Measurements from ENCODE around the gene LGALSL. TPM values are rescaled to one million over a fixed set of nuclear protein-coding genes. Genes with fewer than 3 reads are reported as not detected.

Gene LGALSL
- total RNA-seq, 1 experiment from 2014 or later: 14.2 TPM

DNA sequence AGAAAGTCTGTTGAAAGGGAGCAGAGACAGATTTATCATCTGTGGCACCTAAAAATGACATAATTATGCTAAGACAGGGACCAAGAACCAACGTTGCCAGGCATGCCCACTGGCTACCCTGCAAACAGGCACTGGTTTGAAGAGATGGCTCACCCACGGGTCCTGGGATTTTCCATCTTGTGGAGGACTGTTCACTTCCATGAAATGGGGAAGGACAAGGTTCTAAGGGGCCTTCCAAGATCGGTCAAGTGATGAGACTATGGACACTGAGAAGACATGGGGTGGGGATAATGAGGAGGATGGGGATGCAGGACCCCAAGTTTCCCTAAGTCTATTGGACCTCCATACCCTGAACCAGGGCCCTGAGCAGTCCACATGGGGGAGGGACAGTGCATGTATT is 18.9 kb downstream of the LGALSL start:
- DNase-seq (ENCODE audit: low read depth, low spot score): no peak
- Histone ChIP-seq H3K9ac (ENCODE audit: low read length) (no peak overlapping the region), H3K4me2 (ENCODE audit: low read length) (no peak overlapping the region), H3K27ac (ENCODE audit: low read depth, low read length) (no peak overlapping the region), H3K27me3 (ENCODE audit: insufficient read depth, low read length) (no peaks in the 10 kb centered on the region), H4K20me1 (ENCODE audit: insufficient read depth) (no peaks in the 10 kb centered on the region), H3K4me3 (replicated peaks in 1 of 2; ENCODE audit: low read depth in 1 of 2, low read length in 2 of 2) (no peak overlapping the region), H3K79me2 (ENCODE audit: insufficient read depth, low read length) (no peaks in the 10 kb centered on the region), H2AFZ (ENCODE audit: low read depth, low read length, poor library complexity, severe bottlenecking) (no peak overlapping the region), H3K9me3 (ENCODE audit: control insufficient read depth in 1 of 2, insufficient read depth in 1 of 2, low read depth in 1 of 2, low read length in 2 of 2) (no peaks in the 10 kb centered on the region), H3K36me3 (ENCODE audit: control insufficient read depth in 1 of 2, insufficient read depth in 2 of 2, low read length in 2 of 2) (no peaks in the 10 kb centered on the region), H3K9me2 (ENCODE audit: insufficient read depth) (no peaks in the 10 kb centered on the region), H3K4me1 (ENCODE audit: control insufficient read depth in 1 of 2, insufficient read depth in 2 of 2, low read length in 2 of 2) (no peaks in the 10 kb centered on the region)
- TF ChIP-seq ZFX (IDR thresholded peaks at IDR 0.05): no peak
- TF ChIP-seq FOSL1 (IDR thresholded peaks at IDR 0.05; ENCODE audit: low read depth): no peak
- TF ChIP-seq, protein P1, sequence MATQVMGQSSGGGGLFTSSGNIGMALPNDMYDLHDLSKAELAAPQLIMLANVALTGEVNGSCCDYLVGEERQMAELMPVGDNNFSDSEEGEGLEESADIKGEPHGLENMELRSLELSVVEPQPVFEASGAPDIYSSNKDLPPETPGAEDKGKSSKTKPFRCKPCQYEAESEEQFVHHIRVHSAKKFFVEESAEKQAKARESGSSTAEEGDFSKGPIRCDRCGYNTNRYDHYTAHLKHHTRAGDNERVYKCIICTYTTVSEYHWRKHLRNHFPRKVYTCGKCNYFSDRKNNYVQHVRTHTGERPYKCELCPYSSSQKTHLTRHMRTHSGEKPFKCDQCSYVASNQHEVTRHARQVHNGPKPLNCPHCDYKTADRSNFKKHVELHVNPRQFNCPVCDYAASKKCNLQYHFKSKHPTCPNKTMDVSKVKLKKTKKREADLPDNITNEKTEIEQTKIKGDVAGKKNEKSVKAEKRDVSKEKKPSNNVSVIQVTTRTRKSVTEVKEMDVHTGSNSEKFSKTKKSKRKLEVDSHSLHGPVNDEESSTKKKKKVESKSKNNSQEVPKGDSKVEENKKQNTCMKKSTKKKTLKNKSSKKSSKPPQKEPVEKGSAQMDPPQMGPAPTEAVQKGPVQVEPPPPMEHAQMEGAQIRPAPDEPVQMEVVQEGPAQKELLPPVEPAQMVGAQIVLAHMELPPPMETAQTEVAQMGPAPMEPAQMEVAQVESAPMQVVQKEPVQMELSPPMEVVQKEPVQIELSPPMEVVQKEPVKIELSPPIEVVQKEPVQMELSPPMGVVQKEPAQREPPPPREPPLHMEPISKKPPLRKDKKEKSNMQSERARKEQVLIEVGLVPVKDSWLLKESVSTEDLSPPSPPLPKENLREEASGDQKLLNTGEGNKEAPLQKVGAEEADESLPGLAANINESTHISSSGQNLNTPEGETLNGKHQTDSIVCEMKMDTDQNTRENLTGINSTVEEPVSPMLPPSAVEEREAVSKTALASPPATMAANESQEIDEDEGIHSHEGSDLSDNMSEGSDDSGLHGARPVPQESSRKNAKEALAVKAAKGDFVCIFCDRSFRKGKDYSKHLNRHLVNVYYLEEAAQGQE (IDR thresholded peaks at IDR 0.05; ENCODE audit: low read depth): no peak
- TF ChIP-seq EZH2 (IDR thresholded peaks at IDR 0.05): no peak
- no peak for TF ChIP-seq EZH2phosphoT487 (IDR thresholded peaks at IDR 0.05; ENCODE audit: borderline replicate concordance)
- no peak for TF ChIP-seq CBX3 (IDR thresholded peaks at IDR 0.05; ENCODE audit: low read depth)
- TF ChIP-seq, protein P2, sequence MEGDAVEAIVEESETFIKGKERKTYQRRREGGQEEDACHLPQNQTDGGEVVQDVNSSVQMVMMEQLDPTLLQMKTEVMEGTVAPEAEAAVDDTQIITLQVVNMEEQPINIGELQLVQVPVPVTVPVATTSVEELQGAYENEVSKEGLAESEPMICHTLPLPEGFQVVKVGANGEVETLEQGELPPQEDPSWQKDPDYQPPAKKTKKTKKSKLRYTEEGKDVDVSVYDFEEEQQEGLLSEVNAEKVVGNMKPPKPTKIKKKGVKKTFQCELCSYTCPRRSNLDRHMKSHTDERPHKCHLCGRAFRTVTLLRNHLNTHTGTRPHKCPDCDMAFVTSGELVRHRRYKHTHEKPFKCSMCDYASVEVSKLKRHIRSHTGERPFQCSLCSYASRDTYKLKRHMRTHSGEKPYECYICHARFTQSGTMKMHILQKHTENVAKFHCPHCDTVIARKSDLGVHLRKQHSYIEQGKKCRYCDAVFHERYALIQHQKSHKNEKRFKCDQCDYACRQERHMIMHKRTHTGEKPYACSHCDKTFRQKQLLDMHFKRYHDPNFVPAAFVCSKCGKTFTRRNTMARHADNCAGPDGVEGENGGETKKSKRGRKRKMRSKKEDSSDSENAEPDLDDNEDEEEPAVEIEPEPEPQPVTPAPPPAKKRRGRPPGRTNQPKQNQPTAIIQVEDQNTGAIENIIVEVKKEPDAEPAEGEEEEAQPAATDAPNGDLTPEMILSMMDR (IDR thresholded peaks at IDR 0.05 in 2 of 3, conservative IDR thresholded peaks at IDR 0.05 in 1 of 3; ENCODE audit: borderline replicate concordance in 1 of 3, insufficient read depth in 1 of 3, low read depth in 2 of 3, low read length in 2 of 3): no peak
- TF ChIP-seq EGR1 (IDR thresholded peaks at IDR 0.05; ENCODE audit: low read depth): no peak
- TF ChIP-seq SP1 (IDR thresholded peaks at IDR 0.05; ENCODE audit: low read depth): no peak
- TF ChIP-seq, protein P3, sequence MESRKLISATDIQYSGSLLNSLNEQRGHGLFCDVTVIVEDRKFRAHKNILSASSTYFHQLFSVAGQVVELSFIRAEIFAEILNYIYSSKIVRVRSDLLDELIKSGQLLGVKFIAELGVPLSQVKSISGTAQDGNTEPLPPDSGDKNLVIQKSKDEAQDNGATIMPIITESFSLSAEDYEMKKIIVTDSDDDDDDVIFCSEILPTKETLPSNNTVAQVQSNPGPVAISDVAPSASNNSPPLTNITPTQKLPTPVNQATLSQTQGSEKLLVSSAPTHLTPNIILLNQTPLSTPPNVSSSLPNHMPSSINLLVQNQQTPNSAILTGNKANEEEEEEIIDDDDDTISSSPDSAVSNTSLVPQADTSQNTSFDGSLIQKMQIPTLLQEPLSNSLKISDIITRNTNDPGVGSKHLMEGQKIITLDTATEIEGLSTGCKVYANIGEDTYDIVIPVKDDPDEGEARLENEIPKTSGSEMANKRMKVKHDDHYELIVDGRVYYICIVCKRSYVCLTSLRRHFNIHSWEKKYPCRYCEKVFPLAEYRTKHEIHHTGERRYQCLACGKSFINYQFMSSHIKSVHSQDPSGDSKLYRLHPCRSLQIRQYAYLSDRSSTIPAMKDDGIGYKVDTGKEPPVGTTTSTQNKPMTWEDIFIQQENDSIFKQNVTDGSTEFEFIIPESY (IDR thresholded peaks at IDR 0.05; ENCODE audit: extremely low read depth, insufficient replicate concordance, low read length): no peak
- TF ChIP-seq POLR2A (IDR thresholded peaks at IDR 0.05; ENCODE audit: borderline replicate concordance, extremely low read depth, insufficient read depth, insufficient read length): no peak
- no peak for TF ChIP-seq TCF7L2 (IDR thresholded peaks at IDR 0.05; ENCODE audit: borderline replicate concordance, extremely low read depth, insufficient read depth, insufficient read length)
- TF ChIP-seq YY1 (IDR thresholded peaks at IDR 0.05; ENCODE audit: extremely low read depth, insufficient replicate concordance, low read depth, low read length): no peak
- TF ChIP-seq SRF (IDR thresholded peaks at IDR 0.05; ENCODE audit: low read depth): no peak
- TF ChIP-seq SIN3A (IDR thresholded peaks at IDR 0.05; ENCODE audit: low read depth): no peak
- no peak for TF ChIP-seq ZNF274 (IDR thresholded peaks at IDR 0.05; ENCODE audit: low read depth, low read length)
- no TSS peak for BruUV-seq (replicated peaks)
- POLR2A ChIA-PET: no interaction called here
- ATAC-seq: no peak
- intact Hi-C loops (cut with micrococcal nuclease): no loop called here
- CTCF ChIA-PET: no interaction called here
- RAD21 ChIA-PET (ENCODE audit: low non-redundant PET in 1 of 2, low total read pairs in 2 of 2, uncharacterized antibody in 2 of 2, unreplicated experiment in 2 of 2): no interaction called here

Measured in HCT116 (cell line).